Colon (tissue), 2 donors: ENCODE results near the gene STX7.

ENCODE experiments used
- FAIRE-seq: peaks from 2 replicates; lab custom pipeline; 2012; peaks lifted over from hg19 to GRCh38; lab: Jason Lieb, UNC
- donor health status: control.
- donor health status: control.

The STX7 gene

DNA sequence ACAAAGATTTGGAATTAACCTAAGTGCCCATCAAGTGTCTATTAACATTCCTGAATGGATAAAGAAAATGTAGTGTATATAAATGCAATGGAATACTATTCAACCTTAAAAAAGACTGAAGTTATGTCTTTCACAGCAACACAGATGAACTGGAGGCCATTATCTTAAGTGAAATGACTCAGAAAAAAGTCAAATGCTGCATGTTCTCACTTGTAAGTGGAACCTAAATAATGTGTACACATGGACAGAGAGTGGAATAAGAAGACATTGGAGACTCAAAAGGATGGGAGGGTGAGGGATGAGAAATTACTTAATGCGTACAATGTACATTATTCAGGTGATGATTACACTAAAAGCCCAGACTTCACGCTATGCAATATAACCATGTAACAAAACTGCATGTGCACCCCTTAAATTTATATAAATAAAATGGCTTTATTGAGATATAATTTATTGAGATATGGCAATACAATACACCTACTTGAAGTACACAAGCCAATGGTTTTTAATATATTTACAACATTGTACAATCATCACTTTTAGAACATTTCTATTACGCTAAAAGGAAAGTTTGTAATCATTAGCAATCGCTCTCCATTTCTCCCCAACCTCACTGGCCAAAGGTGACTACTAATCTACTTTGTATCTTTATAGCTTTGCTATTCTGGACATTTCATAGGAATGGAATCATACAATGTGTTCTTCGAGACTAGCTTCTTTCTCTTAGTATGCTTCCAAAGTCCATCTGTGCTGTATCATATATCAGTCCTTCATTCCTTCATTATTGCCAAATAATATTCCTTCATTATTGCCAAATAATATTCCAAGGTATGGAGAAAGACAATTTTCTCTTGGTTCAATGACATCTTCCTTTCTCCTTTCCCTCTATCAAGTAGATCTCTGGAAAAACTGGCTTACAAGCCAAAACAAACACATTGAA, 5.8 kb downstream of the STX7 start:
- no peak for FAIRE-seq

DNA sequence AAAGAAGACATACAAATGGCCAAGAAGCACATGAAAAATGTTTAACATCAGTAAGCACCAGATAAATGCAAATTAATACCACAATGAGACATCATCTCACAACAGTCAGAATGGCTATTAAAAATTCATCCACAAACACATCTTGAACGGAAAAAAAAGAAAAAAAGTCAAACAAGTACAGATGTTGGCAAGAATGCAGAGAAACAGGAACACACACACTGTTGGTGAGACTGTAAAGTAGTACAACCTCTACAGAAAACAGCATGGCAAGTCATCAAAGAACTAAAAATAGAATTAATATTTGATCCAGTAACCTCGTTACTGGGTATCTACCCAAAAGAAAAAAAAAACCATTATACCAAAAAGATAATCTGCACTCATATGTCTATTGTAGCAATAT, 6.5 kb downstream of the STX7 start:
- no peak for FAIRE-seq

DNA sequence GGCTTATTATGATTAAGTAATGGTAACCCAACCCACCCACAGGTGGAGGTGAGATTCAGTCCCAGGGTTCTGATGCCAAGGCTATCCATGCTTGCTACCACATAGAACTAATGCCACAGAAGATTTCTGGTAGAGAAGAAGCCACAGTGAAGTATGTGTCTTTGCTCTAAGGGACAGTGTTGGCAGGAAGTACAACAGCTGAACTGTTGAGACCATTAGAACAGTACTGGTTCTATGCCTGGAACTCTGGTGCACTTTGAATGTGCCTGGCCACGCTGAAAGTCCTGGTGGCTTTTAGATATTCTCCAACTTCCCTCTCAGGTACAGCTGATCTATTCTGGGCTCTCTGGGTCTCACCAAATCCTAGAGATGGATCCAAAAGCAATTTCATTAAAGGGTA, 7.8 kb downstream of the STX7 start:
- FAIRE-seq, result no peak

DNA sequence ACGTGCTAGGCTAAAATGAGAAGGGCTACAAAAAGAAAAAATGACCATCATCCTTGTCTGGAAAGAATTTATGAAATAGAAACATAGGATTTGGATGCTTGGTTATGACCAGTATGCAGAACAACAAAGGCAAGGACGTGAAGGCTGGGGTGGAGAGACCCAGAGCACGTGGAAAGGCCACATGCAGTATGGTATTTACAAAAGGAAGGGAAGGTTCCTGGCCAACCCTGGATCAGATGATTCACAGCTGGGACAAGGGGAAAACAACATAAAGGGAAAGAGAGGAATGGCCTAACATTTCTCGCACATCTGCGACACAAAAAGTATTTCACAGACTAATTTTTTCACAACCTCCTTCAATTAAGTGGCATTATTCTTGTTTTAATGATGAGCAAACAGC, 8.2 kb downstream of the STX7 start:
- no peak for FAIRE-seq

DNA sequence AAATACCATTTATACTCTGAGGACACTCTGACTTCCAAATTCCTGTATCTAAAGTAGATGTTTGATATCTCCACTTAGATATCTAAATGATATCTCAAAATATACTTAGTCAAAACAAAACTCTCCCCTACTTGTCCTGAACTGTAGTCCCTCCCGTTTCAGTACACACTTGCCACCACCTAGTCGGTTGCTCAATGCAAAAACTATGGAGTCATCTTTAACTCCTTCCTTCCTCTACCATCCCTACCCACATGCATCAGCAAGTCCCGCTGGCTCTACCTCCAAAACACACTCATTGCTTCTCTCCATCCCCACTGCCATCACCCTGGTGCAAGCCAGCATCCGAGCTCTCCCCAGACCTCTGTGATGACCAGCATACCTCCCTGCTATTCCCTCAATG, 13.2 kb downstream of the STX7 start:
- FAIRE-seq, result no peak

DNA sequence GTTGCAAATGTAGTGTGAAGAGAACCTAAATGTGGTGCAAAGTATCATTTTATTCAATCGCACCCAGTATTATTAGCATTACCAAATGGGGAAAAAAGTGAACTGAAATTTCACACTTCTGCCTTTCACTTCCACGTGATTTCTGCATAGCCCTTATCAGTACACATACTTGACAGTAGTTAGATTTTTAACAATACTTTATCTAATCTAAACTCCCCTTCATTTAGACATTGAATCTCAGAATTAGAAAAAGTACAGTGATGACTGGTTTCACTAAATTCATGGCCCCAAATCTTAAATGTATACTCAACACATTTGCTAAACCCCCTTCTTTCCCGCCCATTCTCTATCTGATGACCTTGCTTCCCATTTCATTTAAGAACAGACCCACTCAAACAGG, 14.3 kb downstream of the STX7 start:
- no peak for FAIRE-seq

DNA sequence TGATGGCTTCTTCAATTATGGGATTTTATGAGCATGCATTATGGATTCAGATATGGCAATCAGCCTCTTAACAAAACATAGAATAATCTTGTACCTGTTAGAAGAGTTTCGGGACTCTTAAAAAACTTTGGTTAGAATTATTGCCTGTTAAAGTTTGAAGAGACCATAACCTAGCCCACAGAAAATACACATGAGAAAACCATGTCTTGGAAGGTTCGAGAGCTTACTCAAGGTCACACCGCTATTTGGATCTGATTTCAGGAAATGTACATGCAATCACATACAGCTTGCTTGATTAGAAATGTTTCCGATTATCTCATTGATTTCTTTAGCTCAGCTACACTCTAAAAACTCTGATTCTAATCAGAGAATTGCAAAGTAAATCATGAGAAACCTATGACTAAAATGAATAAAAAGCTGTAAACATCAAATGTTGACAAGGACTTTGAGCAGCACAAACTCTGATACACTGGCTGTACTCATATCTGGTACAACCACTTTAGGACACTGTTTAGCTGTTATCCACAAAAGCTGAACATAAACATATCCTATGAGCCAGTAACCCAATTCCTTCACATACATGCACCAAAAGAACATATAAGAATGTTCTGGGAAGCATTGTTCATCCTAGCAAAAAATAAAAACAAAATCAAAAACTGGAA, 16.3 kb downstream of the STX7 start:
- FAIRE-seq, result no peak

DNA sequence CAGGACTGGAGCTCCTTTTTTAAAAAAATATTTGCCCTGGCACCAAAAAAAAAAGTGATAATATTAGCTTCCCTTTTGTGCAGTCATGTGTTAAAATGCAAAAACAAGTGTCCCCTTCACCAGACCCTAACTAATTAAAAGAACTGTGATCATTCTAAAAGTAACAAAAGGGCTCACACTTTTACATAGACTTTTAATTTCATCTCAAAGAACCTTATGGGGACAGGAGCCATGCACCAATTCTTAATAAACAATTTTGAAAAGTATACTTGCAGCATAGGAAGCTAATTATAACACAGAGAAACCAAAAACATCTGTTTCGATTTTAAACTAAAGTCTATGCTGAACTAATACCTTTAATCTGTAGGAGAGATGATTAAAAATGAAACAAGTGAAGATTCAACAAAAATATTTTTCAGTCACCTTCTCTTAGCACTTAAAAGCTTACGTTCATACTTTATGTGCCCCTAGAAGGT, 17.3 kb downstream of the STX7 start:
- FAIRE-seq, result no peak

DNA sequence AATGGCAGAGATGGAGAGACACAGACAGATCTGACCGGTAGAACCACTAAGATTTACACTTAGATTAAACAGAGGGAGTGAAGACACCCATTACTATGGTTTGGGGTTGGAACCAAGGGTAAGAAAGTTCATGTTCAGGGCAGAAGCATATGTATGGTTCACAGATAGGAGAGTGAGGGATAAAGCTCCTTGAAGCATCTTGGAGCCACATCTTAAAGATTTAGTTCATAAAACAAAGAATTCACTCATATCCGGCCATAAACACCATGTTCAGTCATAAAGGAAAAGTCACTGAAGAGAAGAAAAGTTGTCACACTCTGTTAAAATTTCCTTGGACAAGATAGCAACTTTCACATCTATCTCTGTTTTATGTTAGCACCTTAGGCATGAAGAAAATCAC, 18.0 kb downstream of the STX7 start:
- FAIRE-seq, result no peak

DNA sequence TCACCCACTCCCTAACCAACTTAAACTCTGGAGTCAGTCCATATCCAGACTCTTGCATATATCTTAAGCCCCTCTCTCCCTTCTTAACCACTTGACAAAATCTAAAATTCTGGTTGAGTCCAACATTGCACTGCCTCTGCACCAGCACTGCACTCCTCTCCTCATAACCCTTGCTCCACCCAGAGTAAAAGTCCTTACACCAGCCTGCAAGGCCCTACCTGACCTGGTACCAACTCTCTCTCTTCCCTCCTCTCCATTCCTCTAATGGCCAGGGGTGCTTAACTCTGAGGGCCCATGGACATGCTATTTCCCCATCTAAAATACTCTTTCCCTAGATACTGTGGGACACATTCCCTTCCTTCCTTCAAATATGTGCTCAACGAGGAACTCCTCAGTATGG, 21.0 kb downstream of the STX7 start:
- no peak for FAIRE-seq

DNA sequence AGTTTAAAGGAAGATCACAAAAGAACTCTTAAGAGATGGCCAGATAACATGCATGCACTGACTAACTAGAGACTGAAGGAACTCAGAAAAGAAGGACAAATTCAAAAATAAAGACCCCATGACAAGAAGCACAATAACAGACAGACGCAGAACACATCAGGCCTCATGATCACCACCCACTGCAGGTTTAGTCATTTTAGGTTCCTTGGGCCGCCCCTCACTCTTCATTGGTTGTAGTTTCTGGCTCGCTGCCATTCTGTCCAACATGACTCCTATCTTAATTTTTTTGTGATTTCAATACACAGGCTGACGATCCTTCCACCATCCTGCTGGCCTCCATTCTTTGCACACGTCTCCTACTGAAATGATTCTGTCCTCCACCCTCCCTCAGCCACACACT, 21.6 kb downstream of the STX7 start:
- no peak for FAIRE-seq

DNA sequence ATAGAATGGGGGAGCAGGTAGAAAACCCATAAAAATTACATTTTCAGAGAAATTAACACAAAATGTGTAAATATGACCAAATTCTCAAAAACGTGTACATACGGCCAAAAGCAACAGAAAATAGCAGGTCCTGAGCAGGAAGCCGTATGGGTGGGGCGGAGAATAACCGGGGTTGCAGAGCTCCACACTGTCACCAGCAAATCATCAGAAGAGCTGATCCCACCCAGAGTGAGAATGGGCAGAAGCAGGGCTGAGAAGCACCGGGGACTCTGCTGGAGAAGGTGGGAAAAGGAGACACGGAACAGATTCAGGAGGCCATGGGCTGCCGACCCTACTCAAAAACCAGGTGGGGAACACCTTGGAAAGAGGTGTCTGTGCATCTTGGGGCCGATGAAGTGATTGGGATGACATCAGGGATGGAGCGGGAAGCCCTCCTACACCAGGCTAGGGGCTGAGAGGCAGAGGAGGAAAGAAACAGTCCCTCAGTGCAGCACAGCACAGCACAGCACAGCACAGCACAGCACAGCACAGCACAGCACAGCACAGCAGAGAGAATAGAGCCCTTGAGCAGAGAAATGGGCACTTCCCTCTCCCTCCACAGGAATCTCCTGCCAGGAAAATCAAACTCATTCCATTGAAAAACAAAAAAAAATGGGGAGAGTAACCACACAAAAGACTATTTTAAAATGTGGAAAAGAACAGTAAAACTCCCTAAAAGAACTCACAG, 22.3 kb downstream of the STX7 start:
- no peak for FAIRE-seq

DNA sequence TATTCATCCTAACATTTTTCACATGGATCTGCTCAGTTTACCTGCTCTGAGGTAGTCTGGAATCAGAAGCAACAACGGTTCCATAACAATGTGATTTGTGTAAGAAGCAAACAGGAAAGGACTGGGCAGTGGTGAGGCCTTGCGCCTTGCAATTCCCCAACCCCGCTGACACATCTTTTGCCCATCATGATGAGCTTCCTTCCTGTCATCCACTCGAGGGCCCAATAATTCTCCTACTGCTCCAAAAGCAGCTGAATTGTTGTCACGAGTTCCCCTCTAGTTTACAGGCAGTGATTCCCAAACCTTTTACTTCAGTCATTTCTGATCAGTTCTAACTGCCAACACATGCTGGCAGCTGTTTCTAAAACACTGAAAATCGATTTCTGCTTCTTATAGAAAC, 22.9 kb downstream of the STX7 start:
- FAIRE-seq, result no peak

DNA sequence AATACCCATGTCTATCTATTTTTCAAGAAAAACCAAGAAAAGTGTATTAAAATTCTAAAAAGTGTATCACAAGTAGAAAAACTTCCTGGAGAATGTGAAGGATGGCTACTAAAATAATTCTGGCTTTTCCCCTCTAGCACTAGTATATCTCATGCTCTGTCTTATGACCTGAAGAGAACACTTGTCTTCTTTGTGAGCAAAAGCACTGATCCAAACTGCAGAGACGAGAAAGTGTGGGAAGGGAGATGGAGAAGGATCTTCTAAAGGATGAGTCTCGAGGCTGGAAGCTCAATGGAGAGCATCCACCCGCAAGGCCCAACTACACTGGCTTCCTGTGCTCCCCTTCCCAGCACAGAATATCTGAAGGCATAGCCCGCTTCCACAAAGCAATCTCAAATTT, 23.5 kb downstream of the STX7 start:
- no peak for FAIRE-seq

DNA sequence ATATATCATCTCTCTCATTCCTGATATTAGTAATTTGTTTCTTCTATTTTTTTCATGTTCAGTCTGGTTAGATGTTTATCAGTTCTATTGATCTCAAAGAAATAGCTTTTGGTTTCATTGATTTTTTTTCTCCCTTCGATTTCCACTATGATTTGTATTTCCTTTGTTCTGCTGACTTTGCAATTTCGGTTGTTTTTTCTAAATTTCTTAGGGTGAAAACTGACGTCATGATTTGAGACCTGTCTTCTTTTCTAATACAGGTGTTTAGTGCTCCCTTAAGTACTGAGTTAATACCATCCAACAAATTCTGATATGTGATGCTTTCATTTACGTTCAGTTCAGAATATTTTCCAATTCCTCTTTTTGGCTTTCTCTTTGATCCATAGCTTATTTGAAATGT, 25.2 kb downstream of the STX7 start:
- FAIRE-seq, result no peak

DNA sequence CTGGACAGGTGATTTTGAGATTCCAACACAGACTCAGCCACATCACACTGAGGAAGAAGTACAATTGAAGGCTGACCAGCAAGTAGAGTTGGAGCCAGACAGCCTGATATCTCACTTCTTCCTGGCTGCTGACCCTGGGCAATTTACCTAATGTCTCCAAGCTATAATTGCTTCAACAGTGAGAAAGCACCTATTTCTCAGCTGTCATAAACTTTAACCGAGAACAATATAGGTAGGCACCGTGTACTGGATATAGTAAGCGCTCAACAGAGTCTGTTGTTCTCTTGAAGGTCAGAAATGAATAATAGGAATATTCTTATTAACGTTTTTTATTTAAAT, 28.3 kb downstream of the STX7 start:
- FAIRE-seq, result no peak

DNA sequence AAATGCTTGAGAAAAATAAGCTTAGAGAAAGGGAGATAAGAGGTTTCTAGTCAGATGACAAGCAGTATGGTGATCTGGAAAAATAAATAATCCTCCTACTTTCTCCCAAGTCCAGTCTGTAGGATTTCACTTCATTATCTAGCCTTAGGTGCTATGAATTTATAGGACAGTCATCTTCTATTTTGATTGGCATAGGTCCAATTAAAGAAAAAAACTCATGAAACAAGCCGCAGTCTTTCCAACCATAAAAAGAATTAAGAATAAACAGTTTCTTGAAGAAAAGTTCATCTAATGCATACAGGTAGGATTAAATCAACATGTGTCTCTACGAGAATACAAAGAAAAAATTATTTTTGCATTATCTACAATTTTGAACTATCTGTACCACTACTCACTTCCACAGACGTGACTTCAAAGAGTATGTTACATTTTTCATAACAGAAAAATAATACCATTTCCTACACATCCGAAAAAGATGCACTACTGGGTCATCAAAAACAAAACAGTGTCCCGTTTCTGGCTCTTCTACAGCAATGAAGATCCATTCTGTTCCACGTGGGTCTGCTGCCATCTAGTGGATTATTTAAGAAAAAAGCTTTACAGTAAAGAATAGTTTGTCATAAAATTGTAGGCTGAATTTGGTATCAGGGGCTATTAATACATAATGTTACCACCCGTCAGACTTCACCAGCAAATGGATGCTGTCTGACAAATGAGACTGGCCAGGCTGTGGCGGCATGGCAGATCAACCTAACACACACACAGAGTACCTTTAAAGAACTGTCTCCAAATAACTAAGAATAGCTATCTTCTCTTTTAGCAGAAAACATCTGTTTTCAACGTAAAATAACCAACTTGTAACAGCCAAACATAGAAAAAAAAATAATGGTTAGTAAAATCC, 28.9 kb downstream of the STX7 start:
- FAIRE-seq, result peak; percentile 55

DNA sequence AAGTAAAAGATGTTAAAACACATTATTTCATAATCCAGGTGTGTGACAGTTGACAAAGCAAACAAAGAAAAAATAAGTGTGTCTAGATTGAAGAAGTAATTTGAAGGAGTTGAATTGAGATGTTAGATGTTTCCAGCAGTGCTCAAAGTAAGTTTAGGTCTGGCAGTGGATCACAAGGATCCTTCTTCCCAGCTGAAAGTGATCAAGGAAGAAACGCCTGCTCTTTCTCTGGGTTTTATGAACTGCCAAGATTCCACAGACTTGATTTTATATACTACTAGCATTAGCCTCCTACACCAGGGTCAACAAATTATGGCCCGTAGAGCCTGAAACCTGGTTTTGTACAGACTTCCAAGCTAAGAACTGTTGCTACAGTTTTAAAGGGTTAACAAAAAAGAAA, 30.3 kb downstream of the STX7 start:
- FAIRE-seq, result no peak

DNA sequence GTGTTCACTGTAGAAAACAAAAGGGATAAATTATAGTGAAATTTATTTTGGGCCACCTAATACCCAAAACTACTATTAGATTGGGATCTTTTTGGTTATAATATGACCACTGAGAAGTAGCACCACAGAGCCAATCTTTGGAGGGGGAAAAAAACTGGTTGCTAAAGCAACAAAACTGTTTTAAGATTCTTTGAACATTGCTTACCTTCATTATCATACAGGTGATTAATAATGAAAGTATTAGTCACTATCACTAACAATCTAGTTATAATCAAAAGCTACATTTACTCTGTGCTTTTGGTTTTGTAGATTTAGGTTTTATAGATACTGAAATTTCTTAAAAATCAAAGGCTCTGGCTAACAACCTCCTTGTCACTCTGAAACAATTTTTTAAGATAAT, 31.7 kb downstream of the STX7 start:
- no peak for FAIRE-seq

DNA sequence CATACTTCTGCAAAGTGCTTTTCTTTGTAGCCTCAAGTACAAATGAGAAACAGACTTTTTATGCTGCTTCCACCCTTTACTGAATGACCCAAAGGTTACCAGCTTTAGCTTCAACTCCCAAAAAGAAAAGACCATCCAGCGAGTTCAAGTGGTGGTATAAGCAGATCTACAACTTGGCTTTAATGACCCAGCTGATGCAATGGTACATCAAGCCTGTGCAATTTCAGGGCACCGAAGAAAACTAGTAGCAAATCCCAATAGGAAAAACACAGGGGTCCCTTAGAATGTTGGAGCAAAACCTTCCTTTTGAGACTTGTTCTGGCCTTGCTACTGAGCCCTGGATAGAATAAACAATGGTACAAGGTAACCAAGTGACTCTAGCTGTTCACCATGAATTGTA, 33.8 kb downstream of the STX7 start:
- FAIRE-seq, result no peak

DNA sequence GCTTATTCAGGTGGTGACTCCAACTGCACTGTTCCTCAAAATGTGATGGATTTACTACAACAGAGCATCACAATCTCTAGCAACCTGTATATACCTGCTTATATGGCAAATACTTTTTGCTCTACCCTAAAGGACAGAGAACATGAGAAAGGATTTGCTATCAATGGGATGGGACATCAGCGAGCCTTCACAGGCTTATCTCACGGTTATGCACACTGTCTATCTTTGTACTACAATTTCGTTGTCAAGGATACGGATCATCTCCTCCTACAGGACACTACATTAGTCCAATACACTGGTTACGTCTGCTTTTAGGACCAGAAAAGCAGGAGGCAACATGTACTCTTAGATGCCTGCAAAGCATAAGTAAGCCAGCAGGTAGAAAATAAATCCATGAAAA, 34.2 kb downstream of the STX7 start:
- FAIRE-seq, result no peak

DNA sequence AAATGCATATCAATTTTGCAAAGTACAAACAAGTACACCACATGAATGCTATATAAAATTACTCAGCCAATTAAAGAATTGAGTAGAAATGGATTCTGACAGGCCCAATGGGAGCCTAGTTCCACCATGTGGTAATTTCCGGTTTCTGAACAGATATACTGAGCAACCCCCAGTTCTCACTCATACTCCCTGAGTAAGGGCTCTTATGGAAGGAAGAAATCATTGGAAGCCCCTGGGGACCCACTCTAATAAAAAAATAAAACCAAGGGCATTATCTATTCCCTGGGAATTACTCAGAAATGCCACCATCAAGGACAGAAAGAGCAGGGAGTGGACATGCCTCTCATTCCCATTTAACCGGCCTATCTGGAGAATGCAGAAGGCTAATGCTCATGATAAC, 34.6 kb downstream of the STX7 start:
- no peak for FAIRE-seq
